Non-pigmented ciliary epithelial cell (primary cell): Measurements from ENCODE around the gene FBXL2.
"Not testable (repeated sequence)": the region's sequence is repeated elsewhere in the genome, so short reads cannot be mapped to it uniquely, and the experiment has no call there.

Experiments used
- DNase-seq: peaks from one replicate; pipeline ENCODE4 v3.0.0-alpha.2; 2010; ENCODE audit warnings: low read depth

FBXL2 gene

GRCh38 chr3:33315826-33316225 is 38.6 kb downstream of the FBXL2 start:
- no peak for DNase-seq

- DNase-seq, result no peak
Observed at GRCh38 chr3:33317963-33318709, 40.9 kb downstream of the FBXL2 start.

GRCh38 chr3:33318710-33319380 is 41.6 kb downstream of the FBXL2 start:
- DNase-seq, result no peak

GRCh38 chr3:33322412-33322811 is 45.2 kb downstream of the FBXL2 start:
- no peak for DNase-seq

- DNase-seq, result no peak
Observed at GRCh38 chr3:33331414-33331813, 54.2 kb downstream of the FBXL2 start.

- no peak for DNase-seq
Observed at GRCh38 chr3:33334364-33334763, 57.1 kb downstream of the FBXL2 start.

- not testable (repeated sequence) for DNase-seq
Observed at GRCh38 chr3:33338936-33339465, 61.8 kb downstream of the FBXL2 start.

- DNase-seq, result no peak
Observed at GRCh38 chr3:33339758-33340157, 62.5 kb downstream of the FBXL2 start.

- DNase-seq, result no peak
Observed at GRCh38 chr3:33355611-33356010, 78.4 kb downstream of the FBXL2 start.

- DNase-seq, result no peak
Observed at GRCh38 chr3:33358172-33358781, 81.0 kb downstream of the FBXL2 start.

- peak; percentile 73 for DNase-seq
Observed at GRCh38 chr3:33360136-33360825, 83.0 kb downstream of the FBXL2 start.

- no peak for DNase-seq
Observed at GRCh38 chr3:33363113-33363800, 86.0 kb downstream of the FBXL2 start.

- DNase-seq, result no peak
Observed at GRCh38 chr3:33364060-33364459, 86.8 kb downstream of the FBXL2 start.

- DNase-seq, result peak; percentile 48
Observed at GRCh38 chr3:33364531-33365128, 87.4 kb downstream of the FBXL2 start.

- no peak for DNase-seq
Observed at GRCh38 chr3:33372218-33373081, 95.2 kb downstream of the FBXL2 start.

- DNase-seq, result no peak
Observed at GRCh38 chr3:33373082-33373437, 95.8 kb downstream of the FBXL2 start.

GRCh38 chr3:33377489-33377888 is 100.2 kb downstream of the FBXL2 start:
- no peak for DNase-seq

- DNase-seq, result no peak
Observed at GRCh38 chr3:33377931-33378330, 100.7 kb downstream of the FBXL2 start.

- DNase-seq, result no peak
Observed at GRCh38 chr3:33380653-33381052, 103.4 kb downstream of the FBXL2 start.

- DNase-seq, result no peak
Observed at GRCh38 chr3:33383951-33384350, 106.7 kb downstream of the FBXL2 start.
